DND-41 (cell line): Measurements from ENCODE around the gene PKDCC.
"Not testable (repeated sequence)": the region's sequence is repeated elsewhere in the genome, so short reads cannot be mapped to it uniquely, and the experiment has no call there.

Experiments
- ATAC-seq: fragments of 200-7000 bp; cut with Tn5 transposase; 3 replicates; pipeline ENCODE4 v1.9.1; 2021; ENCODE audit warnings: low read depth; ENCODE audit not compliant: insufficient read depth
- DNase-seq: peaks from one replicate; pipeline ENCODE4 v3.0.0-alpha.2; 2020
- H2AFZ ChIP-seq: 2 replicates; pipeline ENCODE4 v1.6.0; 2012; ENCODE audit warnings: low read depth, low read length
- H3K27ac ChIP-seq: 2 replicates; pipeline ENCODE4 v1.5.1; 2012; ENCODE audit warnings: low read length, inconsistent platforms
- H3K27me3 ChIP-seq: fragments of 200-600 bp; sonication (generic); 2 replicates; pipeline ENCODE4 v1.6.0; 2012; ENCODE audit warnings: low read length, mild to moderate bottlenecking, inconsistent platforms; ENCODE audit not compliant: insufficient read depth, poor library complexity
- H3K36me3 ChIP-seq: 2 replicates; pipeline ENCODE4 v1.5.1; 2012; ENCODE audit warnings: low read length, inconsistent platforms; ENCODE audit not compliant: insufficient read depth
- H3K4me1 ChIP-seq: 2 replicates; pipeline ENCODE4 v1.5.1; 2012; ENCODE audit warnings: mild to moderate bottlenecking, low read length; ENCODE audit not compliant: insufficient read depth
- H3K4me2 ChIP-seq: 2 replicates; pipeline ENCODE4 v1.6.0; 2012; ENCODE audit warnings: mild to moderate bottlenecking, moderate library complexity, low read length, inconsistent platforms; ENCODE audit not compliant: insufficient read depth
- H3K4me3 ChIP-seq, 2 experiments: fragments of 200-600 bp in 1 of 2; shearing (Covaris generic) in 1 of 2; 2 replicates each; pipeline ENCODE4 v1.5.1; 2012 to 2016; ENCODE audit warnings: inconsistent platforms in 2 of 2, low read length in 2 of 2, mild to moderate bottlenecking in 2 of 2, low read depth in 1 of 2, moderate library complexity in 1 of 2
- H3K79me2 ChIP-seq: 2 replicates; pipeline ENCODE4 v1.6.0; 2012; ENCODE audit warnings: low read length, inconsistent platforms; ENCODE audit not compliant: insufficient read depth
- H3K9ac ChIP-seq: 2 replicates; pipeline ENCODE4 v1.6.0; 2012; ENCODE audit warnings: low read depth, mild to moderate bottlenecking, inconsistent platforms, low read length, moderate library complexity
- H3K9me3 ChIP-seq: 2 replicates; pipeline ENCODE4 v1.5.1; 2012; ENCODE audit warnings: low read length, moderate library complexity, mild to moderate bottlenecking, inconsistent platforms; ENCODE audit not compliant: insufficient read depth, severe bottlenecking
- H4K20me1 ChIP-seq: 2 replicates; pipeline ENCODE4 v1.6.0; 2012; ENCODE audit warnings: low read length; ENCODE audit not compliant: insufficient read depth
- EZH2 ChIP-seq: IDR thresholded peaks from 3 replicates; pipeline ENCODE4 v1.6.1; 2012; ENCODE audit warnings: borderline replicate concordance, low read depth, mild to moderate bottlenecking, moderate library complexity, low read length, inconsistent platforms; ENCODE audit not compliant: severe bottlenecking
- TF ChIP-seq, protein P1 (sequence below): IDR thresholded peaks from 2 replicates; pipeline ENCODE4 v1.5.1; 2012; ENCODE audit warnings: borderline replicate concordance, low read length, moderate library complexity, mild to moderate bottlenecking; ENCODE audit not compliant: poor library complexity, severe bottlenecking; ENCODE audit errors: extremely low read depth

Gene PKDCC

DNA sequence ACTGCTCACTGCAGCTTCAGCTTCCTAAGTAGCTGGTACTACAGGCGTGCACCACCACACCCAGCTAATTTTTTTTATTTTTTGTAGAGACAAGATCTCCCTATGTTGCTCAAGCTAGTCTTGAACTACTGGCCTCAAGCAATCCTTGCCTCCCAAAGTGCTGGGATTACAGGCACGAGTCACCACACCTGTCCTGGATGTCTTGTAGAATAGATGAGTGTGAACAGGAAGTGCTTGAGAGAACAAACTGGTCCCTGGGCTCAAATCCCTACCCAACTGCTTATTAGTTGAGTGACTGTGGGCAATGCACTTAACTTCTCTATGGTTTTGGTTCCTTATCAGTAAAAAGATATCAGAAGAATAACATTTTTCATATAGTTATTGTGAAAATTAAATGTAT, 34.2 kb downstream of the PKDCC start:
- Histone ChIP-seq H3K27ac (no peak overlapping the region), H3K79me2 (no peaks in the 10 kb centered on the region), H3K27me3 (peaks cover 11% of the 10 kb centered on the region), H4K20me1 (no peaks in the 10 kb centered on the region), H3K4me2 (no peak overlapping the region), H3K9me3 (no peaks in the 10 kb centered on the region), H3K36me3 (no peaks in the 10 kb centered on the region), H3K4me1 (no peaks in the 10 kb centered on the region), H2AFZ (no peak overlapping the region), H3K9ac (no peak overlapping the region), H3K4me3 (no peak overlapping the region)
- DNase-seq, result no peak
- ATAC-seq, result no peak
- no peak for TF ChIP-seq EZH2
- TF ChIP-seq, protein P1, sequence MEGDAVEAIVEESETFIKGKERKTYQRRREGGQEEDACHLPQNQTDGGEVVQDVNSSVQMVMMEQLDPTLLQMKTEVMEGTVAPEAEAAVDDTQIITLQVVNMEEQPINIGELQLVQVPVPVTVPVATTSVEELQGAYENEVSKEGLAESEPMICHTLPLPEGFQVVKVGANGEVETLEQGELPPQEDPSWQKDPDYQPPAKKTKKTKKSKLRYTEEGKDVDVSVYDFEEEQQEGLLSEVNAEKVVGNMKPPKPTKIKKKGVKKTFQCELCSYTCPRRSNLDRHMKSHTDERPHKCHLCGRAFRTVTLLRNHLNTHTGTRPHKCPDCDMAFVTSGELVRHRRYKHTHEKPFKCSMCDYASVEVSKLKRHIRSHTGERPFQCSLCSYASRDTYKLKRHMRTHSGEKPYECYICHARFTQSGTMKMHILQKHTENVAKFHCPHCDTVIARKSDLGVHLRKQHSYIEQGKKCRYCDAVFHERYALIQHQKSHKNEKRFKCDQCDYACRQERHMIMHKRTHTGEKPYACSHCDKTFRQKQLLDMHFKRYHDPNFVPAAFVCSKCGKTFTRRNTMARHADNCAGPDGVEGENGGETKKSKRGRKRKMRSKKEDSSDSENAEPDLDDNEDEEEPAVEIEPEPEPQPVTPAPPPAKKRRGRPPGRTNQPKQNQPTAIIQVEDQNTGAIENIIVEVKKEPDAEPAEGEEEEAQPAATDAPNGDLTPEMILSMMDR, result no peak

DNA sequence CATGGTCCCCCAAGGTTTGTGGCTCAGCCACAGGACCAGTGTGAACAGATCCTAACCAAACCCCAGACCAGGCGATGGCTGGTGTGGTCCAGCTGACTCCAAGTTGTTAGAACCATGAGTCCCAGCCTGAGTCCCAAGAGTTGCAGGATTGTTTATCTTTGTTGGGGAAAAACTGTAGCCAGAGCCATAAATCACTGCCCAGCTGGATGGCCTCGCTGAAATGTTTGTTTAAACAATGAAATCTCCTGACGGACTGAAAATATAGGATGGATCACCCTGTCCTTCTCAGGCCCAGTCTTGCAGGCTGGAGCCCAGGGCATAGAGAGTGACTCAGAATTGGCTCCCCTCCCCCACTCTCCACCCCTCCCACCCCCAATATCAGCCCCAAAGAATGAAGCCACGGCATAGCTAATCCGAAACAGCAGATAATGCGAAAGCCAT, 36.4 kb downstream of the PKDCC start:
- Histone ChIP-seq H3K27ac (no peak overlapping the region), H3K79me2 (no peaks in the 10 kb centered on the region), H2AFZ (no peak overlapping the region), H3K9ac (no peak overlapping the region), H3K9me3 (no peaks in the 10 kb centered on the region), H3K4me3 (no peak overlapping the region), H4K20me1 (no peaks in the 10 kb centered on the region), H3K27me3 (no peaks in the 10 kb centered on the region), H3K4me2 (no peak overlapping the region), H3K4me1 (no peaks in the 10 kb centered on the region), H3K36me3 (no peaks in the 10 kb centered on the region)
- DNase-seq, result no peak
- no peak for ATAC-seq
- TF ChIP-seq, protein P1, result no peak
- TF ChIP-seq EZH2, result no peak

DNA sequence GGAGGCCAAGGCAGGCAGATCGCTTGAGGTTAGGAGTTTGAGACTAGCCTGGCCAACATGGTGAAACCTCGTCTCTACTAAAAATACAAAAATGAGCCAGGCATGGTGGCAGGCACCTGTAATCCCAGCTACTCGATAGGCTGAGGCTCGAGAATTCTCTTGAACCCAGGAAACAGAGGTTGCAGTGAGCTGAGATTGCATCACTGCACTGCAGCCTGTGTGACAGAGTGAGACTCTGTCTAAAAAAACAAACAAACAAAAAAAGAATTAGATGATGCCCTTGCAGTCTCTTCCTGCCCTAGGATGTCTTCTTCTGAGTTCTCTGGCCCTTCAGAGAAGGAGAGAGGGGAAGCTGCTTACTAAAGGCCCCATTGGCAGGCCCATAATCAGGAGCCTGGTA, 37.2 kb downstream of the PKDCC start:
- not testable (repeated sequence) for H4K20me1 ChIP-seq, H3K9me3 ChIP-seq, H3K27ac ChIP-seq, H3K9ac ChIP-seq, DNase-seq, H3K36me3 ChIP-seq, H3K4me2 ChIP-seq, H3K79me2 ChIP-seq, ATAC-seq, H3K4me3 ChIP-seq, H3K27me3 ChIP-seq, H2AFZ ChIP-seq, H3K4me1 ChIP-seq

DNA sequence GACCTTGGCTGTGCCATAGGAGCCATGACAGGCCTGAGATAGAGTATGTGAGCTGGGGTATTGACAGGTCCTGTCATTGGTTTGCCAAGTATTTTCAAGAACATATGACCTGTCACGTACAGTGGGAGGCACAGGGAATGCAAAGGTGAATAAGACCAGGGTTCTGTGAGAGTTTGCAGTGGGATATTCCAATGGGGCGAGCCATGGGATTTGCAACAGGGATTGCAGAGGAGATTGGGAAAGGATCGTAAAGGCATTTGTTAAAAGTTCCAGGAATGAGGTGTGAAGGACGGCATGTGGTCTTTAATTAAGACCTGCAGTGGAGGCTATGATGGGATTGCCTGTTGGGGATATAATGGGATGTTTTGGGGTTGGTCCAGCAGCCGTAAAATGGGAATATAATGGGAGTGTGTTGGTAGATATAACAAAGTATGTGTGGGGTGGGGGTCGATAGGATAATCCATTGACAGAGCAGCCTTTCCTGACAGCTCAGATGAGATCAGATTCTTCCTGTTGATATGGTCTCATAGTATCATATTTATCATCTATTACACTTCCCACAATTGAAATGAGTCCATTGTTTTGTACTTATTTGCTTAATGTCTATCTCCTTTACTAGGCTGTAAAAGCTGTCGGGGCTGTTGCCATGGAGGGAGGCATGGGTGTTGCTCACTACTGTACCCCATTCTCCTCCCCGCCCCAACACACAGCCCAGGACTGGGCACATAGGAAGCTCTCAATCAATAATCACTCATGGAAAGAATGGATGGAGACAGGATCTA, 38.1 kb downstream of the PKDCC start:
- TF ChIP-seq, protein P1, result no peak
- TF ChIP-seq EZH2, result no peak
- DNase-seq, result no peak
- no peaks in the 10 kb centered on the region for H4K20me1 ChIP-seq
- H3K79me2 ChIP-seq, result no peaks in the 10 kb centered on the region
- H3K36me3 ChIP-seq, result no peaks in the 10 kb centered on the region
- no peak overlapping the region for H3K4me3 ChIP-seq
- no peaks in the 10 kb centered on the region for H3K27me3 ChIP-seq
- H3K4me1 ChIP-seq, result no peaks in the 10 kb centered on the region
- no peak overlapping the region for H2AFZ ChIP-seq
- H3K9me3 ChIP-seq, result no peaks in the 10 kb centered on the region
- ATAC-seq, result no peak
- no peak overlapping the region for H3K27ac ChIP-seq
- no peak overlapping the region for H3K9ac ChIP-seq
- no peak overlapping the region for H3K4me2 ChIP-seq
